Hepatocyte (in vitro differentiated cells): ENCODE measurements around the gene TM4SF20. TPM values are rescaled to one million over a fixed set of nuclear protein-coding genes. Genes with fewer than 3 reads are reported as not detected.

Experiments
- DNase-seq: peaks from one replicate; pipeline ENCODE4 v3.0.0-alpha.2; 2016; ENCODE audit warnings: low spot score
- H2AFZ ChIP-seq: fragments of 200-600 bp; sonication (generic); 2 replicates; pipeline ENCODE4 v1.6.0; 2016; ENCODE audit warnings: antibody characterized with exemption, mild to moderate bottlenecking
- H3K27ac ChIP-seq: fragments of 200-600 bp; sonication (generic); 2 replicates; pipeline ENCODE4 v1.5.1; 2016; ENCODE audit warnings: mild to moderate bottlenecking
- H3K27me3 ChIP-seq: fragments of 200-600 bp; sonication (generic); 2 replicates; pipeline ENCODE4 v1.6.1; 2016
- H3K36me3 ChIP-seq: fragments of 200-600 bp; sonication (generic); replicated peaks from 2 replicates; pipeline ENCODE4 v1.5.1; 2016; ENCODE audit warnings: low read depth; ENCODE audit not compliant: insufficient read depth
- H3K4me1 ChIP-seq: fragments of 200-600 bp; sonication (generic); 2 replicates; pipeline ENCODE4 v1.5.1; 2016; ENCODE audit warnings: mild to moderate bottlenecking, moderate library complexity; ENCODE audit not compliant: insufficient read depth
- H3K4me2 ChIP-seq: fragments of 200-600 bp; sonication (generic); 2 replicates; pipeline ENCODE4 v1.6.0; 2016
- H3K4me3 ChIP-seq: fragments of 200-600 bp; sonication (generic); 2 replicates; pipeline ENCODE4 v1.5.1; 2016; ENCODE audit warnings: mild to moderate bottlenecking
- H3K79me2 ChIP-seq: fragments of 200-600 bp; sonication (generic); 2 replicates; pipeline ENCODE4 v1.6.0; 2017; ENCODE audit warnings: mild to moderate bottlenecking
- H3K9me2 ChIP-seq: fragments of 200-600 bp; sonication (generic); replicated peaks from 2 replicates; pipeline ENCODE4 v1.6.0; 2017; ENCODE audit warnings: mild to moderate bottlenecking; ENCODE audit not compliant: insufficient read depth
- H3K9me3 ChIP-seq: fragments of 200-600 bp; sonication (generic); 2 replicates; pipeline ENCODE4 v1.5.1; 2016; ENCODE audit warnings: low read depth, mild to moderate bottlenecking
- H4K20me1 ChIP-seq: fragments of 200-600 bp; sonication (generic); 2 replicates; pipeline ENCODE4 v1.6.0; 2016; ENCODE audit warnings: mild to moderate bottlenecking; ENCODE audit not compliant: insufficient read depth, poor library complexity, severe bottlenecking
- EZH2 ChIP-seq: fragments of 200-600 bp; sonication (generic); IDR thresholded peaks from 2 replicates; pipeline ENCODE4 v1.6.1; 2016; ENCODE audit warnings: antibody characterized with exemption, mild to moderate bottlenecking, borderline replicate concordance
- EZH2phosphoT487 ChIP-seq: fragments of 200-600 bp; sonication (generic); IDR thresholded peaks from one replicate; pipeline ENCODE4 v1.6.1; 2018; ENCODE audit warnings: antibody characterized with exemption, mild to moderate bottlenecking, low read depth, moderate library complexity; ENCODE audit not compliant: unreplicated experiment, severe bottlenecking
- WGBS: methylation state at CpG from one replicate; pipeline ENCODE4 v1.1.6; 2016; ENCODE audit warnings: low lambda C conversion rate; ENCODE audit errors: missing lambda C conversion rate; 5-methylcytosine and 5-hydroxymethylcytosine counted together
- polyA plus RNA-seq: library from polyadenylated mRNA; unstranded; fragments of >200 nt; fragmentation: Nextera tagmentation; extraction: Ambion mirVana; gene quantifications from 2 replicates; pipeline ENCODE4 v1.2.1, GENCODE V29; 2016
- total RNA-seq: library from RNA; depleted of rRNA; stranded (reverse); fragments of >200 nt; gene quantifications from 2 replicates; pipeline ENCODE4 v1.2.3, GENCODE V29; 2014
- TF ChIP-seq, protein P1 (sequence below): fragments of 200-600 bp; sonication (generic); IDR thresholded peaks from 2 replicates; pipeline ENCODE4 v1.5.1; 2016; ENCODE audit warnings: antibody characterized with exemption, mild to moderate bottlenecking; ENCODE audit not compliant: poor library complexity

Gene TM4SF20
- total and polyA plus RNA-seq, 2 experiments from 2014 or later, result 14.2 to 46.6 TPM

GRCh38 chr2:227351639-227352038 is 27.5 kb downstream of the TM4SF20 start:
- no peaks in the 10 kb centered on the region for H3K27me3 ChIP-seq
- no peak overlapping the region for H3K4me2 ChIP-seq
- H3K9me3 ChIP-seq, result no peaks in the 10 kb centered on the region
- no peak overlapping the region for H3K4me3 ChIP-seq
- H3K9me2 ChIP-seq, result no peaks in the 10 kb centered on the region
- H3K36me3 ChIP-seq, result no peaks in the 10 kb centered on the region
- H3K27ac ChIP-seq, result no peak overlapping the region
- no peaks in the 10 kb centered on the region for H3K4me1 ChIP-seq
- TF ChIP-seq EZH2phosphoT487, result no peak
- TF ChIP-seq, protein P1, sequence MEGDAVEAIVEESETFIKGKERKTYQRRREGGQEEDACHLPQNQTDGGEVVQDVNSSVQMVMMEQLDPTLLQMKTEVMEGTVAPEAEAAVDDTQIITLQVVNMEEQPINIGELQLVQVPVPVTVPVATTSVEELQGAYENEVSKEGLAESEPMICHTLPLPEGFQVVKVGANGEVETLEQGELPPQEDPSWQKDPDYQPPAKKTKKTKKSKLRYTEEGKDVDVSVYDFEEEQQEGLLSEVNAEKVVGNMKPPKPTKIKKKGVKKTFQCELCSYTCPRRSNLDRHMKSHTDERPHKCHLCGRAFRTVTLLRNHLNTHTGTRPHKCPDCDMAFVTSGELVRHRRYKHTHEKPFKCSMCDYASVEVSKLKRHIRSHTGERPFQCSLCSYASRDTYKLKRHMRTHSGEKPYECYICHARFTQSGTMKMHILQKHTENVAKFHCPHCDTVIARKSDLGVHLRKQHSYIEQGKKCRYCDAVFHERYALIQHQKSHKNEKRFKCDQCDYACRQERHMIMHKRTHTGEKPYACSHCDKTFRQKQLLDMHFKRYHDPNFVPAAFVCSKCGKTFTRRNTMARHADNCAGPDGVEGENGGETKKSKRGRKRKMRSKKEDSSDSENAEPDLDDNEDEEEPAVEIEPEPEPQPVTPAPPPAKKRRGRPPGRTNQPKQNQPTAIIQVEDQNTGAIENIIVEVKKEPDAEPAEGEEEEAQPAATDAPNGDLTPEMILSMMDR, result no peak
- no peak for TF ChIP-seq EZH2
- no peak for DNase-seq
- H2AFZ ChIP-seq, result no peak overlapping the region
- H4K20me1 ChIP-seq, result no peaks in the 10 kb centered on the region
- peaks cover 4% of the 10 kb centered on the region for H3K79me2 ChIP-seq
- WGBS, result 86% methylated on average over 4 of the region's 4 CpGs

DNA sequence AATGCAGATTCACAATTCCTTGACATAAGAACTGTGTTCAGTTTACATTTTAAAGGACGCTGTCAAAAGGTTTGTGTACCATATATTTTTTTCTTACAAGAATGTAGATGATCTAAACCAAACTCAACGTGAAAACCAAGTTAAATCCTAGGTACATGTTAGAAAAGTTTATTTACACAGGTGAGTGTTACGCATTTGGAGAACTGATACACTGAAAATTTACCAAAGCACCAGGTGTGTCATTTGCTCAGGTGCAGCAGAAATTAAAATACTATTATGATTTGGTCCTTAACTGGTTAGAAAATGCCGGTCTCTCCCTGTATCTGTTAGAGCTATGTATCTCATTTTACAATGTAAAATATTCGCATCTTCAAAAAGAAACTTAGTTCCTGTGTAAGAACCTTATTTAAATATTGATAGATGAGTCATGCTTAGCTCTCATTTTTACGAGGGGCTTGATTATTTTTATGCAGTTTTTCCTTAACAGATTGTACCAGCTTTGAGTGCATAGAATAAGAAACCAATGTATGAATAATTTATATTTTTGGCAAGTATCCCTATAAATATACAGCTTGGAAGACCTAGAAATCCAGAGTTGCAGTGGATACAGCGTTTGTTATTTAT is 29.0 kb downstream of the TM4SF20 start:
- H3K4me3 ChIP-seq, result no peak overlapping the region
- peaks cover 4% of the 10 kb centered on the region for H3K79me2 ChIP-seq
- H3K9me2 ChIP-seq, result no peaks in the 10 kb centered on the region
- no peak overlapping the region for H3K4me2 ChIP-seq
- no peak overlapping the region for H3K27ac ChIP-seq
- H4K20me1 ChIP-seq, result no peaks in the 10 kb centered on the region
- no peaks in the 10 kb centered on the region for H3K4me1 ChIP-seq
- no peaks in the 10 kb centered on the region for H3K36me3 ChIP-seq
- TF ChIP-seq, protein P1, result no peak
- TF ChIP-seq EZH2 (no peak), EZH2phosphoT487 (no peak)
- no peaks in the 10 kb centered on the region for H3K27me3 ChIP-seq
- no peak for DNase-seq
- H2AFZ ChIP-seq, result no peak overlapping the region
- 79% methylated on average over 7 of the region's 7 CpGs for WGBS
- H3K9me3 ChIP-seq, result no peaks in the 10 kb centered on the region

DNA sequence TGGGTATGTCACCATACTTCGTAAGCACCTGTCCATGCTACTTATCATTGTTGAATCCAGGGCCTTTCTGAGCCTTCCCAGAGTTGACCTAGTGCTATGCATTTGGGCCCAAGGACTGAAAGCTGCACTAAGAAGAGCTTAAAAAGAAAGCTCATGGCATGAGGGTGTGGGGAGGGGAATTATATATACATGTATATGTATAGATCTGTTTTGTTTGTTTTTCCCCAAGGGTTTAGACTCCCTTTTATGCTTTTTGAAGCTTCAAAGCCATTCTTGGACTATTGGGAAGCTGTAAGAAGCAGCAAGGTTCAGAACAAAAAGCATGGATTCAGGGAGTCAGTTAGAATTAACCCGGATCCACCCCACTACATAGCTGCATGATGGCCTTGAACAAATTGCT is 30.8 kb downstream of the TM4SF20 start:
- Histone ChIP-seq H3K4me1 (no peaks in the 10 kb centered on the region), H2AFZ (no peak overlapping the region), H3K79me2 (peaks cover 4% of the 10 kb centered on the region), H4K20me1 (no peaks in the 10 kb centered on the region), H3K9me3 (no peaks in the 10 kb centered on the region), H3K27me3 (no peaks in the 10 kb centered on the region), H3K27ac (no peak overlapping the region), H3K4me3 (no peak overlapping the region), H3K4me2 (no peak overlapping the region), H3K9me2 (no peaks in the 10 kb centered on the region), H3K36me3 (no peaks in the 10 kb centered on the region)
- 97% methylated on average over 2 of the region's 2 CpGs for WGBS
- no peak for TF ChIP-seq EZH2
- TF ChIP-seq, protein P1, result no peak
- TF ChIP-seq EZH2phosphoT487, result no peak
- DNase-seq, result no peak
